Kidney epithelial cell (primary cell): ENCODE results near the gene NRG3. TPM values are rescaled to one million over a fixed set of nuclear protein-coding genes. Genes with fewer than 3 reads are reported as not detected.

Source experiments
- DNase-seq: peaks from one replicate; pipeline ENCODE4 v3.0.0-alpha.2; 2010; ENCODE audit warnings: low read depth
- H3K27me3 ChIP-seq: 2 replicates; pipeline ENCODE4 v1.6.0; 2011; ENCODE audit warnings: low read length; ENCODE audit not compliant: control insufficient read depth, insufficient read depth
- H3K36me3 ChIP-seq: 2 replicates; pipeline ENCODE4 v1.5.1; 2011; ENCODE audit warnings: low read length; ENCODE audit not compliant: control insufficient read depth, insufficient read depth
- H3K4me3 ChIP-seq: 2 replicates; pipeline ENCODE4 v1.5.1; 2011; ENCODE audit warnings: low read depth, mild to moderate bottlenecking, control low read depth, low read length
- total RNA-seq: library from RNA; depleted of rRNA; stranded (reverse); fragments of >200 nt; gene quantifications from 2 replicates; pipeline ENCODE4 v1.2.3, GENCODE V29; 2015
- TF ChIP-seq, protein P1 (sequence below): IDR thresholded peaks from 2 replicates; pipeline ENCODE4 v1.5.1; 2011; ENCODE audit warnings: mild to moderate bottlenecking, moderate library complexity, low read length, control low read depth, inconsistent platforms; ENCODE audit not compliant: insufficient read depth, poor library complexity, severe bottlenecking

Gene NRG3
- total RNA-seq, 1 donor from 2014 or later = 10.2 TPM

DNA sequence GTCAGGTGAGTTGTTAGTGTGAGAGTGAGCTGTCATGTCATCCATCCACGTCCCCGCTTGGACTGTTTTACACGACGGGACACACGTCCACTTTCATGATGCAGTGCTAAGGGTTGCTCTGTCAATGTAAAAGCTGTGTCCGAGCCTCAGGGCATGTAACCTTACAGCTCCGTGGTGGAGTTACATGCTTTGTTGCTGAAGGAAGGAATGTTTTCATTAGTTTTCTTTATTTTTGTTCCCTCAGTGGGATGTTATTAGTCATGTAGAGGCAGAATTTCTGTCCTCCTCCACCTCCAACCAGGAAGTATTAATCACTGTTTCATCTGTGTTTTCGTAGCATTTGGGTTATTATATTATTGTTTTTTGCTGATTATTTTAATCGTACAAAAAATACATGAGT, 88.6 kb downstream of the NRG3 start:
- no peaks in the 10 kb centered on the region for H3K36me3 ChIP-seq
- DNase-seq = no peak
- no peaks in the 10 kb centered on the region for H3K27me3 ChIP-seq
- H3K4me3 ChIP-seq = no peak overlapping the region
- TF ChIP-seq, protein P1, sequence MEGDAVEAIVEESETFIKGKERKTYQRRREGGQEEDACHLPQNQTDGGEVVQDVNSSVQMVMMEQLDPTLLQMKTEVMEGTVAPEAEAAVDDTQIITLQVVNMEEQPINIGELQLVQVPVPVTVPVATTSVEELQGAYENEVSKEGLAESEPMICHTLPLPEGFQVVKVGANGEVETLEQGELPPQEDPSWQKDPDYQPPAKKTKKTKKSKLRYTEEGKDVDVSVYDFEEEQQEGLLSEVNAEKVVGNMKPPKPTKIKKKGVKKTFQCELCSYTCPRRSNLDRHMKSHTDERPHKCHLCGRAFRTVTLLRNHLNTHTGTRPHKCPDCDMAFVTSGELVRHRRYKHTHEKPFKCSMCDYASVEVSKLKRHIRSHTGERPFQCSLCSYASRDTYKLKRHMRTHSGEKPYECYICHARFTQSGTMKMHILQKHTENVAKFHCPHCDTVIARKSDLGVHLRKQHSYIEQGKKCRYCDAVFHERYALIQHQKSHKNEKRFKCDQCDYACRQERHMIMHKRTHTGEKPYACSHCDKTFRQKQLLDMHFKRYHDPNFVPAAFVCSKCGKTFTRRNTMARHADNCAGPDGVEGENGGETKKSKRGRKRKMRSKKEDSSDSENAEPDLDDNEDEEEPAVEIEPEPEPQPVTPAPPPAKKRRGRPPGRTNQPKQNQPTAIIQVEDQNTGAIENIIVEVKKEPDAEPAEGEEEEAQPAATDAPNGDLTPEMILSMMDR = no peak

DNA sequence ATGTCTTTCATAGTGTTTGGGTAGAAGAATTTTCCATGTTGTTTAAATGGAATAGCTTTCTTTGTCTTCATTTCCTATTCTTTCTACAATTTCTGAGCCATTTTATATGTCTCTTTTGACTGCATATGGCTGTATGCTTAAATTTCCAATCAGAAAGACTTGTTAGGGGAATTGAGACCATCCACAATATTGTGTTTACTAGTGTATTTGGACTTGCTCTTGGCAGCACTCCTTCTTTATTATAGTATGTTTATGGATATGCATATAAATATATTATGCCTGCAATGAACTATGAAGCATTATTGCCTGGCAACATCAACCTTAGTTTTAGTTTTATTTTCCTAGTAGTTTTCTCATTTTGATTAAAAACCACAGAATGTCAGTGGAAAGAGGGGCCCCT, 92.7 kb downstream of the NRG3 start:
- DNase-seq = no peak
- TF ChIP-seq, protein P1 = no peak
- H3K36me3 ChIP-seq = no peaks in the 10 kb centered on the region

DNA sequence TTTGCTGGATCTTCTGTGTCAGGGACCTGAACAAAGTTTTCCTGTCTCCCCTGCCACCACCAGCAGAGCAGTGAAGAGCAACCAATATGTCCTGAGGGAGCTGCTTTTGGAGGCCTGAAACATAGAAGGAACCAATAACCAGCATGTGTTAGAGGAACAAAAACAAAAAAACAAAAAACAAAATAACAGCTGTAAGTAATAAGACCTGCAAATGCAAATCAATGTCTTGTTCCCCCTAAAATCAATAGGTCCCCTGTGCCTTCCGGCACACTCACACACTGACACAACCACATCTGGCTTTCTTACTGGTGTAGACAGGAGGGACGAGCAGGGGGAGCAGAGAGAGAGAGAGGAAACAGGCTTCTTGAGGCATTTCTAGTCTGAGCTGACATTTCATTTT, 94.1 kb downstream of the NRG3 start:
- H3K36me3 ChIP-seq = no peaks in the 10 kb centered on the region
- TF ChIP-seq, protein P1 = no peak
- H3K4me3 ChIP-seq = no peak overlapping the region
- H3K27me3 ChIP-seq = no peaks in the 10 kb centered on the region
- no peak for DNase-seq

More for the DNA sequence above, 92.7 kb downstream of the NRG3 start:
- H3K4me3 ChIP-seq = no peak overlapping the region
- H3K27me3 ChIP-seq = no peaks in the 10 kb centered on the region

DNA sequence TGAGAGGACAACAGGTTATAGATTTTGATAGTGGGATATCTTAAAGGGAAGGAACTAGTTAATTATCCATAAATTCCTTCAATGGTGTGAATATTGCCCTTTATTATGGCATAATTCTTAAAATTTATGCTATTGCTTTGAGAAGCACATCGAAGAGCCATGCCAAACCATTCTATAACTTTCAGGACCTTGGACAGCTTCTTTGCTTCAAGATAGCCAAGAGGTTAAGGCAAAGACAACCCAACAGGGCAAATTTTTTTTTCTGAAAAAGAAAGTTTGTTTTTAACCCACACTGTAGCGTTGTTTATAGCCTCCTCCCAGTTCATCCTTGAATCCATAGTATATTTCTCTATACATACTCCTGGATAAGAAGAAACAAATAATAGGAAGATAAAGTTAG, 103.2 kb downstream of the NRG3 start:
- no peak overlapping the region for H3K4me3 ChIP-seq
- no peaks in the 10 kb centered on the region for H3K36me3 ChIP-seq
- TF ChIP-seq, protein P1 = no peak
- H3K27me3 ChIP-seq = no peaks in the 10 kb centered on the region
- no peak for DNase-seq

DNA sequence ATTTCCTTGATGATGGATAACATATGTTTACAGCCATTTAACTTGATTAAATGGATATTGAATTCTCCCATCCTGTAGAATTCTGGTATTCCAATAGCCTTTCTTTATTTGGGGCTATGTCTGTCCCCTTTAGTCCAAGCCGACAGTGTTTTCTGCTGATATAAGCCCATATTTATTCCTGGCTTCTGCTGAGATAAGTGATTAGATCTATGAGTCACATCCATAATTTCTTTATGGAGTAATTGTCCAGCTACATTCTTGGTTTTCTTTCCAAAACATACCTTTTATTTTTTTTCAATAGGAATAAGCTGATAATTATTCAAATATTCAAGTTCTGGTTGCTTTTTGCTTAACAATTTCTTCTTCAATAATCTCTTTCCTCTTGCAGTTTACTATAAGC, 106.7 kb downstream of the NRG3 start:
- Histone ChIP-seq H3K27me3 (no peaks in the 10 kb centered on the region), H3K4me3 (no peak overlapping the region), H3K36me3 (no peaks in the 10 kb centered on the region)
- TF ChIP-seq, protein P1 = no peak
- no peak for DNase-seq

DNA sequence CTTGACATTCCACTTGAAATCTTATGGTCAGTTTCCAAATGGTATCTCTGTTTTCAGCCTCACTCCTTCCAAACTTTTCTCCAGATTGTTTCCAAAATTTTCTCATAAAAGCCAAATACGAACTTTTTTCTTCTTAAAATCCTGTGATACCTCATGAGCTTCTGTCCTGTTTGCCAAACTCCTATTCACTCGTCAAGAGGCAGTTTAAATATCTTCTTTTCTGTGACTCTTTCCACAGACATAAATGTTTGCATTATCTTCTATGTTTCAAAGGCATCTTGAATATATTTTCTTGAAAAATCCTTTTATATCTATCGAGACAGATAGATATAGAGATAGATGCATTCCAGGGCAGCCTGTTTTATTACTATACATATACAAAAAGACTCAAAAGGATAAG, 109.4 kb downstream of the NRG3 start:
- DNase-seq = no peak
- no peaks in the 10 kb centered on the region for H3K27me3 ChIP-seq
- TF ChIP-seq, protein P1 = no peak
- H3K4me3 ChIP-seq = no peak overlapping the region
- no peaks in the 10 kb centered on the region for H3K36me3 ChIP-seq
